NCI-H1105 (cell line): ENCODE data around the gene TDO2.
"Not testable (repeated sequence)": the region's sequence is repeated elsewhere in the genome, so short reads cannot be mapped to it uniquely, and the experiment has no call there.

Experiments used
- DNase-seq: peaks from one replicate; lab custom pipeline; 2025; lab: John Stamatoyannopoulos, UW

Gene TDO2

GRCh38 chr4:155907556-155907955 is 4.1 kb downstream of the TDO2 start:
- DNase-seq, result no peak

GRCh38 chr4:155908187-155909139 is 5.0 kb downstream of the TDO2 start:
- DNase-seq, result no peak

GRCh38 chr4:155909615-155910226 is 6.2 kb downstream of the TDO2 start:
- no peak for DNase-seq

DNA sequence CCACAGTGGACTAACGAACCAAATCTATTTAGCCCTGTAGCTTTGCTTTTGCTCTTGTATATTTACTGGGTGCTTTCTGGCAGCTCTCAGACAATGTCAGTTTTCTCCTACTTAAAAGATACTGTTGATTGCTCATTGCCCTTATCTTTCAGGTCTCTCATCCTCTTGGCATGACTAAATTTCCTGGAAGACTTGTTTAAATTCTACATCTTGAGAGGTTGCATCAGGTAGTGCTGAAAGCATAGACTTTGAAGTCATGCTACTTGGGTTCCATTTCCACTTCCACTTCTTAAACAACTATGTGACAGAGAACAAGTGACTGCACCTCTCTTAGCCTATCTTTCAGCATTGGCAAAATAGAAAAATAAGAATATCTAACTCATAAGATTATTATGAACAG is 8.4 kb downstream of the TDO2 start:
- no peak for DNase-seq

DNA sequence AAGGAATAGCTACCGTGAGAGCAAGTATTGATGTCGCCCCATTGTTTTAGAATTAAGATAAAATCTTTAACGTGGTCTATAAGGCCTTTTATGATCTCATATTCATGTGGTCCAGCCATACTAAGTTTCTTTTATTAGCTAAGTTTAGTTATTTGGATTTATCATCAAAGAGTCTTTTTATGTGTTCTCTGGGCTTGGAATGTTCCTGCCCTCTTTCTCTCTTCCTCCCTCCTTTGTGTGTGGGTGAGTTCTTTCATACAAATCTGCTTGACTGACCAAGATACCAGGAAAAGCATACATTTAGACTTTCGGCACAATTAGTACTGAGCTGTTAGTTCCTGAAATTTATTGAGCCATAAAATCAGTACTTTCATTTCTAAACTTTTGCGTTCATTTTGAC is 11.3 kb downstream of the TDO2 start:
- no peak for DNase-seq

DNA sequence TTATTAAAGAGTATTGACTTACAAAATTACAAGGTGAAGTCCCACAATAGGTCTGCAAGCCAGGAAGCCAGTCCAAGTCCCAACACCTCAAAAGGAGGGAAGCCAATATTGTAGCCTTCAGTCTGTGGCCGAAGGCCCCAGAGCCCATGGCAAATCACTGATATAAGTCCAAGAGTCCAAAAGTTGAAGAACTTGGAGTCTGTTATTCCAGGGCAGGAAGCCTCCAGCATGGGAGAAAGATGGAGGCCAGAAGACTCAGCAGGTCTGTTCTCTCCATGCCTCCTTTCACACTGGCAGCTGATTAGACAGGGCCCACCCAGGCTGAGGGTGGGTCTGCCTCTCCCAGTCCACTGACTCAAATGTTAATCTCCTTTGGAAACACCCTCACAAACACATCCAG is 18.1 kb downstream of the TDO2 start:
- no peak for DNase-seq

DNA sequence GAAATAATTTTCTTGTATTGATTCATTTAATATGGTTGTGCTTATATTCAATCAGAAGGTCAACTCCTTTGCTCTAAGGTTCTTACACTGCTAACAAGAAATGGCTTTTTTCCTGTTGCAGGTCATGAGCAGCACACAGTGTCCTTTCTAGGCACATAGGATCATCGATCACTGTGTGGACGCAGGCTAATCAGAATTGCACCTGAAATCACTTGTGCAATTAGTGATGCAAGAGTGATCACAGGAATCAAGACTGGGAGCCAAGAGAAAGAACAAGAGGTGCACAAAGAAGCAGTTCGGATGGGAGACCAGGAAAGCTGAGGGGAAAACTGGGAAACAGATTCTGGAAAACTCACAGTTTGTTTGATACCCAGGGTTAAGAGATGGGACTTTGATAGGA is 21.1 kb downstream of the TDO2 start:
- DNase-seq, result no peak

DNA sequence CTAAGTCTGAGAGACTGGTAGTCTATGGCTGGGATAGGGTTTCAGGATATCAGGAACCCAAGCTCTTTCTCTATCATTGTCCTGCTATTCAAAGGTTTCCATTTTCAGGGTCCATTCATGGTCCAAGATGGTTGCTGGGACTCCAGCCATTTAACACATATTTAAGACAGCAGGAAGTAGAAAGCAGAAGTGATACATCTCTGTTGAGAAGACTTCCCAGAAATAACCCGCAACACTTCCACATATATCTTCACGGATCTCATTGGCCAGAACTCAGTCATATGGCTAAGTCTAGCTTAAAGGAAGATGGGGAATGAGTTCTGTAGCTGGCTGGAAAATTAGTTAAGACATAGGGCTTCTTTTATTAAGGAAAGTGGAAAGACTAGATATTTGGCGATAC is 26.3 kb downstream of the TDO2 start:
- DNase-seq, result no peak

- no peak for DNase-seq
Observed at GRCh38 chr4:155930330-155930729, 26.8 kb downstream of the TDO2 start.

GRCh38 chr4:155931634-155932033 is 28.1 kb downstream of the TDO2 start:
- DNase-seq, result no peak

DNA sequence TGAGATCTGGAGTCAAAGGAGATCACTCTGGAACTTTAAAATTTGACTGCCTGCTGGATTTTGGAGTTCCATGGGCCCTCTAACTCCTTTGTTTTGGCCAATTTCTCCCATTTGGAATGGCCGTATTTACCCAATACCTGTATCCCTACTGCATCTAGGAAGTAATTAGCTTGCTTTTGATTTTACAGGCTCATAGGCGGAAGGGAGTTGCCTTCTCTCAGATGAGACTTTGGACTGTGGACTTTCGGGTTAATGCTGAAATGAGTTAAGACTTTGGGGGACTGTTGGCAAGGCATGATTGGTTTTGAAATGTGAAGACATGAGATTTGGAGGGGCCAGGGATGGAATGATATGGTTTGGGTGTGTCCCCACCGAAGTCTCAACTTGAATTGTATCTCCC is 31.1 kb downstream of the TDO2 start:
- DNase-seq, result not testable (repeated sequence)

- DNase-seq, result no peak
Observed at GRCh38 chr4:155935389-155935986, 32.0 kb downstream of the TDO2 start.

DNA sequence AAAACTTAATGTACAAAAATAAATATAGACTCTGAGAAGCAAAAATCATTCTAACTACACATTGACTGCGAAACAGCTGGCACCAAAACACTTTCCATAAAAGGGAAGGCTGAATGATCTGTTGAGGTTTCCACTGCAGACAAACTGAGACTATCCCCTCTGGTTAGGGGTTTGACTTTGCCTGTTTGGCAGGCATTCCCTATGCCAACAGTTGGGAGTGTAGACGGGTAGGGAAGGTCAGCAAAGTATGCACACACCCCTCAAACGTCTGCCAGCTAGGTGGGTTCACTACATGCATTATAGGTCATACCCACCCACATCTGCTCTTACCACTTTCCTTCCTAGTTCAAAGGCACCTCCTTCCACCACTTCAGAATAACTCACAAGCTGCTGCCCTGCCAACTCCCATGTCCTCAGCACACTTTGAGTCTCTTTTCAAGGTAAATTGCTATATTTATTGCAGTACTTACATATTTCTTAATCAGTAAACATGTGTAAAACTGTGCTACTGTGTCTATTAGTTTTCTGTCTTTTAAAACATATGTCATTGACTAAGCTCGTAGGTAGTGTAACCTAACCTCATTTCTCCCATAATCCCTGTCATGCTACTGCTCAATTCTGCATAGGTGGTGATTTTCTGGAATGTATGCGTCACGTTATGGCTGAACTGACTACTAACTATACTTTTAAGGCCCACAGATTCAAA is 37.7 kb downstream of the TDO2 start:
- DNase-seq, result no peak

DNA sequence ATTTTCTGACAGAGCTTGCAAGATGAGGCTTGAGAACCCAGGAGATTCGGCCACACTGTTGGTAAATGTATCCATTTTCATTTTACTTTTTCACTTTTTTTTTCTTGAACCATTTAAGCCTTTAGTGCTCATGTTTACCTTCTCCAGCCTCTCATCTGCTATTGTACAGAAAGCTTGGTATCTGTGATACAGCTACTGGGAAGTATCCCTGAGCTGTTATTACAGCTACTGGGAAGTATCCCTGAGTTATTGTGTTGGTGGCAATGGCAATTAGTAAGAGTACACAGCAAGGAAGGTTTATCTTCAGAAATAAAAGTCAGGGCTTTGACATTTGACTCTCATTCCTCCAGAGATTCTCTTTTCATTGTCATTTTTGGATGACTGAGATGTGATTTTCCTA is 38.3 kb downstream of the TDO2 start:
- DNase-seq, result no peak

- no peak for DNase-seq
Observed at GRCh38 chr4:155943605-155944291, 40.3 kb downstream of the TDO2 start.

DNA sequence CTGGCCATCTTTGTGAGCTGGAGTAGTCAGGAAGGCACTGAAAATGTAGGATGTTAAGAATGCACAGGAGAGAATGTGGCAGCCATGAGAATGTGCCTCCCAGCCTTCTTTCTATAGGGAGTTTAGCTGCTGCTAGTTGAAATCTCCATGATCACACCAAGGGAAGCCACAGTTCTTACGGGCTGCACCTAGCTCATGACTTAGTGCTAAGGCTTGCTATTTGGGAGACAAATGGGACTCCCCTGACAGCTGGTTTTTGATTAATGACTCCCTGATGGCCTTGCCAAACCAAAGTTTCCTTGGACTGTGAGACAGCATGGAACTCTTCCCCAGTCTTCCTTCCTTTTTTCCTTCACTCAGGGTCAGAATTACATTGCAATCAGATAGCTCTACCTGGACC is 41.0 kb downstream of the TDO2 start:
- DNase-seq, result no peak

DNA sequence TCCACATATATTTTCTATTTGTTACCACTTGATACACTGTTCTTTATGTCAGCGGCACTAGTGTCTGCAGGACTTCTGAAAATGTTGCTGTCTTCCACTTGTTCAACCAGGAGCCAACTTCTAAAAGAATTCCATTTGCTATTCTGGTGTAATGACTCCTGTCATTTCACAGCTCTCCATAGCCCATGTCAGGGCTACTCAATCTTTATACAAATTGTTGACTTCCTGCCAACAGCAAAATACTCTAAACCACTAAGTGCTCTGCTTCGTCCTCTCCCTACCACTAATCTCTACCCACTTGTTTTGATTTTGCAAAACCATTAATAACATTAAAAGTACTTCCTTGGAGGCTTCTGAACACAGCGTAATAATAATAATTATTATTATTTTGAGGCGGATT is 43.0 kb downstream of the TDO2 start:
- peak; percentile 21 for DNase-seq

DNA sequence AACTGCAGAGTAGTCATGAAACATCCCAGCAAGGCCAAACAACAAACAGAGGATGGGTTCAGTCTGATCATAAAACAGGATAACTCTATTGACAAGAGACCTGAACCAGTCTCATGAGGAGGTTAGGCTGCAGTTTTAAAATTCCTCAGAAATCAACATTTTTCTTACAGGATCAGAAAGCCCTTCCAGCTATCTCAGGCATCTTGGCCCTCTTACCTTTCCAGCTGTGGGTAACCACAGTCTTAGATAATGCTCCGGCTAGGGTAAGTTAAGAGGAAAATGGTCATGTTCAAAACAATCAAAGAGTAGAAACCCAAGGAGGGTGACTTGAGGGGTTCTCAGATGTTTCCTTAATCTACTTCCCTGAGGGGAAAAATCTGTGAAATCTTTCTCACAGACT is 45.0 kb downstream of the TDO2 start:
- DNase-seq, result no peak

- no peak for DNase-seq
Observed at GRCh38 chr4:155950461-155950860, 47.0 kb downstream of the TDO2 start.

- no peak for DNase-seq
Observed at GRCh38 chr4:155952501-155952901, 49.0 kb downstream of the TDO2 start.

GRCh38 chr4:155953151-155954117 is 49.9 kb downstream of the TDO2 start, which contains the start of gene CTSO:
TSS of gene CTSO (minus strand) at chr4:155953866. CDS start at chr4:155953847, 19 bp downstream.
- DNase-seq, result peak; percentile 24
